Neuronal stem cell (in vitro differentiated cells): Measurements from ENCODE around the gene BABAM2.
A peak's percentile ranks its signal among the peaks of the same experiment; 100 is the strongest.
"Not testable (repeated sequence)": the region's sequence is repeated elsewhere in the genome, so short reads cannot be mapped to it uniquely, and the experiment has no call there.

Experiments used
- DNase-seq: peaks from one replicate; pipeline ENCODE4 v3.0.0-alpha.2; 2013; ENCODE audit warnings: low spot score
- H2AFZ ChIP-seq: one replicate; pipeline ENCODE4 v1.6.1; 2013; ENCODE audit warnings: mild to moderate bottlenecking, low read length, inconsistent platforms
- H2AK5ac ChIP-seq: 2 replicates; pipeline ENCODE4 v1.6.1; 2013; ENCODE audit warnings: low read depth, mild to moderate bottlenecking, inconsistent platforms, low read length, moderate library complexity, mixed read lengths
- H2BK120ac ChIP-seq: 2 replicates; pipeline ENCODE4 v1.6.1; 2013; ENCODE audit warnings: low read depth, mild to moderate bottlenecking, inconsistent platforms, low read length, moderate library complexity, mixed read lengths
- H2BK12ac ChIP-seq: one replicate; pipeline ENCODE4 v1.6.1; 2013; ENCODE audit warnings: low read length, inconsistent platforms
- H2BK15ac ChIP-seq: 2 replicates; pipeline ENCODE4 v1.6.1; 2013; ENCODE audit warnings: mild to moderate bottlenecking, low read length, inconsistent platforms, mixed read lengths
- H2BK5ac ChIP-seq: one replicate; pipeline ENCODE4 v1.6.1; 2013; ENCODE audit warnings: inconsistent platforms, mild to moderate bottlenecking, low read length, moderate library complexity
- H3K14ac ChIP-seq: one replicate; pipeline ENCODE4 v1.6.1; 2013; ENCODE audit warnings: low read length, inconsistent platforms
- H3K18ac ChIP-seq: 2 replicates; pipeline ENCODE4 v1.6.1; 2013; ENCODE audit warnings: low read length, inconsistent platforms
- H3K23ac ChIP-seq: 2 replicates; pipeline ENCODE4 v1.6.1; 2013; ENCODE audit warnings: low read depth, mild to moderate bottlenecking, mixed read lengths, low read length, inconsistent platforms; ENCODE audit not compliant: poor library complexity
- H3K27ac ChIP-seq: replicated peaks from 3 replicates; pipeline ENCODE4 v1.5.1; 2013; ENCODE audit warnings: low read length, inconsistent platforms
- H3K27me3 ChIP-seq, 3 experiments: 2 replicates each; pipeline ENCODE4 v1.6.1; 2013; ENCODE audit warnings: low read length in 3 of 3, mild to moderate bottlenecking in 2 of 3, inconsistent platforms in 1 of 3, low read depth in 1 of 3, mixed read lengths in 1 of 3, moderate library complexity in 1 of 3; ENCODE audit not compliant: control insufficient read depth in 3 of 3, insufficient read depth in 3 of 3
- H3K36me3 ChIP-seq, 2 donors: replicated peaks in 1 of 2; 2 replicates each; pipeline ENCODE4 v1.6.1; 2013; ENCODE audit warnings: low read length in 2 of 2; ENCODE audit not compliant: control insufficient read depth in 2 of 2, insufficient read depth in 2 of 2
- H3K4ac ChIP-seq: 2 replicates; pipeline ENCODE4 v1.6.1; 2013; ENCODE audit warnings: inconsistent platforms, mild to moderate bottlenecking, low read length, moderate library complexity
- H3K4me1 ChIP-seq, 2 donors: 1 replicate in 1 of 2; 2 replicates in 1 of 2; pipeline ENCODE4 v1.6.1; 2013; ENCODE audit warnings: low read length in 2 of 2, low read depth in 1 of 2; ENCODE audit not compliant: control insufficient read depth in 2 of 2, insufficient read depth in 1 of 2
- H3K4me2 ChIP-seq: one replicate; pipeline ENCODE4 v1.6.1; 2013; ENCODE audit warnings: mild to moderate bottlenecking, low read length, inconsistent platforms; ENCODE audit not compliant: insufficient read depth, poor library complexity, severe bottlenecking
- H3K4me3 ChIP-seq, 2 donors: 2 replicates each; pipeline ENCODE4 v1.5.1; 2013; ENCODE audit warnings: low read length in 2 of 2, mild to moderate bottlenecking in 2 of 2, inconsistent platforms in 1 of 2, moderate library complexity in 1 of 2
- H3K79me1 ChIP-seq: one replicate; pipeline ENCODE4 v1.6.1; 2013; ENCODE audit warnings: low read depth, mild to moderate bottlenecking, inconsistent platforms, low read length, moderate library complexity
- H3K9ac ChIP-seq: one replicate; pipeline ENCODE4 v1.6.1; 2013; ENCODE audit warnings: mild to moderate bottlenecking, low read depth, low read length, inconsistent platforms; ENCODE audit not compliant: poor library complexity
- H3K9me3 ChIP-seq, 2 donors: replicated peaks in 1 of 2; 2 replicates each; pipeline versions ENCODE3 to v1.6.1; 2013; ENCODE audit warnings: low read length in 2 of 2, mild to moderate bottlenecking in 2 of 2, inconsistent platforms in 1 of 2, low read depth in 1 of 2, mixed read lengths in 1 of 2, moderate library complexity in 1 of 2; ENCODE audit not compliant: control insufficient read depth in 2 of 2, insufficient read depth in 1 of 2
- H4K8ac ChIP-seq: one replicate; pipeline ENCODE4 v1.6.1; 2013; ENCODE audit warnings: low read depth, mild to moderate bottlenecking, inconsistent platforms, low read length, moderate library complexity
- H4K91ac ChIP-seq: one replicate; pipeline ENCODE4 v1.6.1; 2013; ENCODE audit warnings: low read length, low read depth, mild to moderate bottlenecking, inconsistent platforms; ENCODE audit not compliant: poor library complexity
- WGBS, 2 donors: extraction: QIAGEN DNeasy Blood & Tissue Kit; methylation state at CpG; one replicate each; pipeline ENCODE4 v1.1.7; 2013; ENCODE audit warnings: missing lambda C conversion rate in 2 of 2, mixed read lengths in 1 of 2; ENCODE audit not compliant: insufficient read length in 2 of 2, insufficient replicate concordance in 1 of 2; ENCODE audit errors: extremely low coverage in 2 of 2; 5-methylcytosine and 5-hydroxymethylcytosine counted together

Gene BABAM2

DNA sequence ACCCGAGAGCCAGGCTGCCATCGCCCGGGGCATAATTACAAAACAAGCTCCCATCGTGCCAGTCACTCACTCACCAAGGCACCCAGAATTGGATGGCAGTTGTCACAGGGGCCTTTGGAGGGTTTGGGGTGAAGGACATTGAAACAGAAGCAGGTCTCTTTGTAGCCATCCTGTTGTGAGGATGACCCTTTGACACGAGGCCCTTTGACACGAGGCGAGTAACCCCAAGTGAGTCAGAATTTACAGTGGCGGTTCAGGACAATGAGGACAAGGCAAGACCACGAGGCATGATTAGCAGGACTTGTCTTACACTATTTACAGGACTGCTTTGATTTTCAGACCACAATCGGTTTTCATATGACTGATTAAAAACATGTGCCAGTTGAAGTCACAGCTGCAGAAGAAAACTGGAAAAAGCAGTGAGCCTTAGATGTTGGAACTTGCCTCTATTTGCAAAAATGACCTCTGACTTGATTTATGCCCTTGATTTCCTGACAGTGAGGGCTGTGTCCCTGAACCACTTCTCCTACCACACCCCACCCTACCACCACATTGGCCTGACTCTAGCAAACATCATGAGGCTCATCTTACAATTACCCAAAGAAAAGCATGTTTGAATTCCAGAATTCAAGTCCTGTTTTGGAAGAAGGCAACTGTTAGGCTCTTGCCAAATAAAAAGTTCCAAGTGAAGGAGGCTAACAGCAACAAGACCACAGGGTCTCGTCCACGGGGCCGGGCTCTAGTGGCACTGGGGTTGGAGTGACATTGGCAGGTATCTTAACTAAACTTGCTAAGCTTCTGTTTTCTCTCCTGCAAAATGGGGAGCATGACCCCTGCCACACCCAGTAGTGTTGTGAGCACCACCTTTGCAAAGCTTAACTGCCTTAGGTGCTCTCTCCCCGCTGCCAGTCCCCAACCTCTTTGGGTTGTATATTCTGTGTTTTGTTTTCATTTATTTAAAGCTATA, 437.7 kb downstream of the BABAM2 start:
- Histone ChIP-seq H3K4me2 (no peak overlapping the region), H3K79me1 (no peaks in the 10 kb centered on the region), H3K27me3 (no peaks in the 10 kb centered on the region), H4K91ac (no peak overlapping the region), H3K18ac (no peak overlapping the region), H2BK120ac (no peak overlapping the region), H2AK5ac (peak overlapping the region; percentile 32), H2BK12ac (no peak overlapping the region), H3K4me3 (no peak overlapping the region), H3K9ac (no peak overlapping the region), H3K27ac (no peak overlapping the region), H3K4me1 (peaks cover 0 to 24% of the 10 kb centered on the region in 2 donors), H4K8ac (no peak overlapping the region), H2BK15ac (no peak overlapping the region), H3K36me3 (peaks cover 0 to 2% of the 10 kb centered on the region in 2 donors), H3K23ac (no peak overlapping the region), H3K9me3 (no peaks in the 10 kb centered on the region), H3K14ac (no peak overlapping the region), H2BK5ac (no peak overlapping the region), H2AFZ (no peak overlapping the region), H3K4ac (no peak overlapping the region)
- WGBS, 2 donors: no CpG with 5 or more reads among the region's 14 CpGs
- no peak for DNase-seq

- H3K14ac ChIP-seq: no peak overlapping the region
- WGBS, 2 donors: no CpG with 5 or more reads among the region's 5 CpGs
Observed at GRCh38 chr2:28329184-28329583, 438.7 kb downstream of the BABAM2 start.

DNA sequence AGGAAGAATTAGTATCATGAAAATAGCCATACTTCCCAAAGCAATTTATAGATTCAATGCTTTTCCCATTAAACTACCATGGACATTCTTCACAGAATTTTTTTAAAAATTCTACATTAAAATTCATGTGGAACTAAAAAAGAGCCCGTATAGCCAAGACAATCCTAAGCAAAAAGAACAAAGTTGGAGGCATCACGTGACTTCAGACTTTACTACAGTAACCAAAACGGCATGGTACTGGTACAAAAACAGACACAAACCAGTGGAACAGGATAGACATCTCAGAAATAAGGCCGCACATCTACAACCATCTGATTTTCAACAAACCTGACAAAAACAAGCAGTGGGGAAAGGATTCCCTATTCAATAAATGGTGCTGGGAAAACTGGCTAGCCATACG, 440.2 kb downstream of the BABAM2 start:
- H2BK5ac ChIP-seq, DNase-seq, H3K4ac ChIP-seq, H3K79me1 ChIP-seq, H3K4me3 ChIP-seq, H3K36me3 ChIP-seq, H3K9me3 ChIP-seq, H2BK12ac ChIP-seq, H3K27ac ChIP-seq, H3K27me3 ChIP-seq, H3K18ac ChIP-seq, H3K14ac ChIP-seq, H4K91ac ChIP-seq, H2AK5ac ChIP-seq, H2BK15ac ChIP-seq, H3K4me2 ChIP-seq, H4K8ac ChIP-seq, H2AFZ ChIP-seq, H3K9ac ChIP-seq, H2BK120ac ChIP-seq, H3K23ac ChIP-seq: not testable (repeated sequence)
- H3K4me1 ChIP-seq: peaks cover 0 to 11% of the 10 kb centered on the region in 2 donors
- WGBS, 2 donors: no CpG with 5 or more reads among the region's 5 CpGs

More at GRCh38 chr2:28329184-28329583, 438.7 kb downstream of the BABAM2 start:
- DNase-seq: no peak
- no peak overlapping the region for H2BK120ac ChIP-seq
- no peak overlapping the region for H4K8ac ChIP-seq
- H3K9me3 ChIP-seq: no peaks in the 10 kb centered on the region
- H2AK5ac ChIP-seq: no peak overlapping the region
- no peak overlapping the region for H3K4ac ChIP-seq
- H3K79me1 ChIP-seq: no peaks in the 10 kb centered on the region
- H4K91ac ChIP-seq: no peak overlapping the region
- H2BK12ac ChIP-seq: no peak overlapping the region
- H3K27ac ChIP-seq: no peak overlapping the region
- no peak overlapping the region for H3K18ac ChIP-seq
- H3K4me1 ChIP-seq: peaks cover 0 to 17% of the 10 kb centered on the region in 2 donors
- H3K23ac ChIP-seq: no peak overlapping the region
- H2BK15ac ChIP-seq: no peak overlapping the region
- no peak overlapping the region for H3K4me2 ChIP-seq
- no peak overlapping the region for H3K4me3 ChIP-seq
- no peak overlapping the region for H2BK5ac ChIP-seq
- H2AFZ ChIP-seq: no peak overlapping the region
- H3K9ac ChIP-seq: no peak overlapping the region
- peaks cover 0 to 2% of the 10 kb centered on the region in 2 donors for H3K36me3 ChIP-seq
- H3K27me3 ChIP-seq: no peaks in the 10 kb centered on the region

DNA sequence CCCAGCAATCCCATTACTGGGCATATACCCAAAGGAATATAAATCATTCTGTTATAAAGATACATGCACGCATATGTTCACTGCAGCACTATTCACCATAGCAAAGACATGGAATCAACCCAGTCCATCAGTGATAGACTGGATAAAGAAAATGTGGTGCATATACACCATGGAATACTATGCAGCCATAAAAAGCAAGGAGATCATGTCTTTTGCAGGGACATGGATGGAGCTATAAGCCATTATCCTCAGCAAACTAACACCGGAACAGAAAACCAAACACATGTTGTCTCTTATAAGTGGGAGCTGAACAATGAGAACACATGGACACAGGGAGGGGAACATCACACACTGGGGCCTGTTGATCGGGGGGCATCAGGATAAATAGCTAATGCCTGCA, 441.3 kb downstream of the BABAM2 start:
- no CpG with 5 or more reads among the region's 3 CpGs for WGBS, 2 donors
- H2BK12ac ChIP-seq, H4K8ac ChIP-seq, H3K4me3 ChIP-seq, H3K4ac ChIP-seq, H3K36me3 ChIP-seq, H3K9ac ChIP-seq, H3K79me1 ChIP-seq, H3K27ac ChIP-seq, H3K4me2 ChIP-seq, H2AK5ac ChIP-seq, H2BK120ac ChIP-seq, H3K4me1 ChIP-seq, H3K14ac ChIP-seq, DNase-seq, H3K23ac ChIP-seq, H2BK15ac ChIP-seq, H2AFZ ChIP-seq, H3K18ac ChIP-seq, H3K27me3 ChIP-seq, H2BK5ac ChIP-seq, H3K9me3 ChIP-seq, H4K91ac ChIP-seq: not testable (repeated sequence)
